GM10248 (cell line): ENCODE measurements around the gene CFHR5.
A peak's percentile ranks its signal among the peaks of the same experiment; 100 is the strongest.
"Not testable (repeated sequence)": the region's sequence is repeated elsewhere in the genome, so short reads cannot be mapped to it uniquely, and the experiment has no call there.

Experiments used
- CTCF ChIA-PET: fragments of 300-600 bp; sonication (Branson Sonifier 250); formaldehyde crosslinking; extraction: SDS; loops from one replicate; lab custom pipeline; 2021; ENCODE audit warnings: antibody characterized with exemption; lab: Yijun Ruan, JAX
- POLR2A ChIA-PET: fragments of 350-650 bp; sonication (Branson Sonifier 250); formaldehyde crosslinking; extraction: SDS; loops from one replicate; lab custom pipeline; 2020; ENCODE audit warnings: antibody characterized with exemption; lab: Yijun Ruan, JAX
- DNase-seq: peaks from one replicate; pipeline ENCODE4 v3.0.0; 2012; ENCODE audit errors: extremely low spot score
- TF ChIP-seq, protein P1 (sequence below): IDR thresholded peaks from 2 replicates; pipeline ENCODE4 v1.5.1; 2012; ENCODE audit warnings: mild to moderate bottlenecking, low read depth; ENCODE audit errors: extremely low read depth, missing control alignments, control extremely low read depth

The CFHR5 gene

DNA sequence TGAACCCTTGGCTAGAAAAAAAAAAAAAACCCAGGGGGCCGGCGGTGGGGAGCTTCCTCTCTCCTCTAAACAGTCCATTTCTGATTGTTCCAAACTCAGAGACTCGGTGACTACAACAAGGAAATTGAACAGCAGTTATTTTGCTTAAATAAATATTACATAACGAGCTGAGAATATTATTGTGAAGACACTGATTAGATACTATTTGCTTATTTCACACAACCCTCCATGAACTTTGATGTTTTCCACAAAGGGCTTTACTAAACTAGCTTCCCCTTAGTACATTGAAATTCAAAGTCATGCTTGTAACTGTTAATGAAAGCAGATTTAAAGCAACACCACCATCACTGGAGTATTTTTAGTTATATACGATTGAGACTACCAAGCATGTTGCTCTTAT lies at the start of gene CFHR5:
Gene CFHR5 (plus strand): TSS at position 279 of the 400 bp plus-strand sequence. CDS start 109 bp downstream, at position 388.
- DNase-seq, result no peak
- ChIA-PET CTCF (no interaction called here), POLR2A (interaction anchor here (0.7 kb wide), 1 partner anchor 14 kb away, joined by 4 read pairs; no protein-coding TSS in a partner anchor)
- TF ChIP-seq, protein P1, sequence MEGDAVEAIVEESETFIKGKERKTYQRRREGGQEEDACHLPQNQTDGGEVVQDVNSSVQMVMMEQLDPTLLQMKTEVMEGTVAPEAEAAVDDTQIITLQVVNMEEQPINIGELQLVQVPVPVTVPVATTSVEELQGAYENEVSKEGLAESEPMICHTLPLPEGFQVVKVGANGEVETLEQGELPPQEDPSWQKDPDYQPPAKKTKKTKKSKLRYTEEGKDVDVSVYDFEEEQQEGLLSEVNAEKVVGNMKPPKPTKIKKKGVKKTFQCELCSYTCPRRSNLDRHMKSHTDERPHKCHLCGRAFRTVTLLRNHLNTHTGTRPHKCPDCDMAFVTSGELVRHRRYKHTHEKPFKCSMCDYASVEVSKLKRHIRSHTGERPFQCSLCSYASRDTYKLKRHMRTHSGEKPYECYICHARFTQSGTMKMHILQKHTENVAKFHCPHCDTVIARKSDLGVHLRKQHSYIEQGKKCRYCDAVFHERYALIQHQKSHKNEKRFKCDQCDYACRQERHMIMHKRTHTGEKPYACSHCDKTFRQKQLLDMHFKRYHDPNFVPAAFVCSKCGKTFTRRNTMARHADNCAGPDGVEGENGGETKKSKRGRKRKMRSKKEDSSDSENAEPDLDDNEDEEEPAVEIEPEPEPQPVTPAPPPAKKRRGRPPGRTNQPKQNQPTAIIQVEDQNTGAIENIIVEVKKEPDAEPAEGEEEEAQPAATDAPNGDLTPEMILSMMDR, result no peak

DNA sequence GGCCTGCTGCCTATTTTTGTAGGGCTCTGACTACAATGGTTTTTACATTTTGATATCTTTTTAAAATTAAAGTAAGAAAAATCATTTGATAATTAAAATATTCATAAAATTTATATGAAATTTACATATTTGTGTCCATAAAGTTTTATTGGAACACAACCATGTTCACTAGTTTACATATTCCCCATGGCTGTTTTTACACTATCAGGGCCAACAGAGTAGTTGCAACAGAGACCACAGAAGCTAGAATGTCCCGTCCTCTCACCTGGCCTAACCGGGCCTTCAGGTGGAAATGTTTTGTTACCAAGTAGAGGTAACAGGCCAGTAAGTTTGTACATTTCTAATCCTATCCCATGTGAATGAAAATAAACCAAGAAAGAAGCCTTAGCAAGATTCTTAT lies 44.5 kb upstream of the CFHR5 start:
- POLR2A ChIA-PET, CTCF ChIA-PET, DNase-seq: not testable (repeated sequence)

GRCh38 chr1:196933531-196934189 lies 43.7 kb upstream of the CFHR5 start:
- ChIA-PET CTCF (no interaction called here), POLR2A (no interaction called here)
- DNase-seq, result no peak
- TF ChIP-seq, protein P1, result no peak

- POLR2A ChIA-PET, DNase-seq: not testable (repeated sequence)
- CTCF ChIA-PET, result interaction anchor here (1.2 kb wide), 1 partner anchor 9 kb away, joined by 3 read pairs; no protein-coding TSS in a partner anchor
These were observed 35.9 kb upstream of the CFHR5 start for GRCh38 chr1:196941474-196941873.

DNA sequence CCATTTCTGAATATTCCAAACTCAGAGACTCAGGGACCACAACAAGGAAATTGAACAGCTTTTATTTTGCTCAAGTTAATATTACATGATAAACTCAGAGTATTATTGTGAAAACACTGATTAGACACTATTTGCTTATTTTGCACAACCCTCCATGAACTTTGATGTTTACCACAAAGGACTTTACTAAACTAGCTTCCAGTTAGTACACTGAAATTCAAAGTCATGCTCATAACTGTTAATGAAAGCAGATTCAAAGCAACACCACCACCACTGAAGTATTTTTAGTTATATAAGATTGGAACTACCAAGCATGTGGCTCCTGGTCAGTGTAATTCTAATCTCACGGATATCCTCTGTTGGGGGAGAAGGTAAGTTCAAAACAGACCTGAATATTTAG lies 33.8 kb upstream of the CFHR5 start, which contains the start of gene CFHR2:
Gene CFHR2 (plus strand): TSS at position 171 of the 400 bp plus-strand sequence. CDS start 143 bp downstream, at position 314.
- DNase-seq, POLR2A ChIA-PET, CTCF ChIA-PET: not testable (repeated sequence)

DNA sequence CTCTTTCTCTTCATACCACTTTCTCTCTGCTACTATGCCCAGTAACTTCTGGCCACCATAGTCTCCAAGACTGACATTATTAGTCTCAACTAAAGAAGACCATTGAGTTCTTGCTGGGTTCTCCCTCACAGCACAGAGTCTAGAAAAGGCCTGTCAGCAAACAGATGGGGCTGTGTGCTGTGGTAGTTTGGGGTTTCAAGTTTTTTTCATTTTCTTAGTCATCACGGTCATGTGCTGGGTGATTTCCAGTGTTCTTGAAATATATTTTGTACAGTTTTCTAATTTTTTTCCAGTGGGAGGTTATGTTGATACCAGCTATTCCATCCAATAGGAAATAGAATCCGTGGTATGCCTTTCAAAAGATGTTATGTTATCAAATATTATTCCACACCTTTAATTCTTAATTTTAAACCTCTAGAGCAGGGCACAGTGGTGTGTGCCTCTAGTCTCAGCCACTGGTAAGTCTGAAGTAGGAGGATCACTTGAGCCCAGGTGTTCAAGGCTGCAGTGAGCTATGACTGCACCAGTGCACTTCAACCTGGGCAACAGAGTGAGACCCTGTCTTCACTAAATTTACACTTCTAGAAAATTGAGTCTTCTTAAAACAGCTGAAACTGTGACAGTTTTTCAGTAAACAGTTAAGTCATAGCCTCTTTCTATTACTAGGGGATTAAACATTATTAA lies 25.5 kb upstream of the CFHR5 start:
- TF ChIP-seq, protein P1, result no peak
- CTCF ChIA-PET, result interaction anchor here (1.6 kb wide), 1 partner anchor 14 kb away, joined by 4 read pairs; no protein-coding TSS in a partner anchor
- DNase-seq, result peak; percentile 7
- POLR2A ChIA-PET, result no interaction called here

- no peak for DNase-seq
- ChIA-PET POLR2A (no interaction called here), CTCF (no interaction called here)
- TF ChIP-seq, protein P1, result no peak
These were observed 22.6 kb upstream of the CFHR5 start for GRCh38 chr1:196954778-196955177.

DNA sequence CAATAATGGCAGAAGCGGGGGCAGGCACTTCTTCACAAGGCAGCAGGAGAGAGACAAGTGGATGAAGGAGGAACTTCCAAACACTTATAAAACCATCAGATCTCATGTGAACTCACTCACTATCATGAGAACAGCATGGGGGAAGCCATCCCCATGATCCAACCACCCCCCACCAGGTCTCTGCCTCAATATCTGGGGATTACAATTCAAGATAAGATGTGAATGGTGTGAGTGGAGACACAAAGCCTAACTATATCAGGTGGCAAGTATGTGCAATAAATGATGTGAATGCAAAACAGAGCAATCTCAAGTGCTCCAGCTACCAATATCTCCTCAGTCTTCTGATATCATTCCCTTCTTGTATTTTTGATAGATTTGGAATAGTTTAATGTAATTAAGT lies 21.4 kb upstream of the CFHR5 start:
- CTCF ChIA-PET, result no interaction called here
- POLR2A ChIA-PET, result no interaction called here
- TF ChIP-seq, protein P1, result no peak
- no peak for DNase-seq
